ENCODE measurements around the gene CD80.

Gene CD80

GRCh38 chr3:119555309-119555735, 4.1 kb downstream of the CD80 start:
- TF ChIP-seq, protein P1, sequence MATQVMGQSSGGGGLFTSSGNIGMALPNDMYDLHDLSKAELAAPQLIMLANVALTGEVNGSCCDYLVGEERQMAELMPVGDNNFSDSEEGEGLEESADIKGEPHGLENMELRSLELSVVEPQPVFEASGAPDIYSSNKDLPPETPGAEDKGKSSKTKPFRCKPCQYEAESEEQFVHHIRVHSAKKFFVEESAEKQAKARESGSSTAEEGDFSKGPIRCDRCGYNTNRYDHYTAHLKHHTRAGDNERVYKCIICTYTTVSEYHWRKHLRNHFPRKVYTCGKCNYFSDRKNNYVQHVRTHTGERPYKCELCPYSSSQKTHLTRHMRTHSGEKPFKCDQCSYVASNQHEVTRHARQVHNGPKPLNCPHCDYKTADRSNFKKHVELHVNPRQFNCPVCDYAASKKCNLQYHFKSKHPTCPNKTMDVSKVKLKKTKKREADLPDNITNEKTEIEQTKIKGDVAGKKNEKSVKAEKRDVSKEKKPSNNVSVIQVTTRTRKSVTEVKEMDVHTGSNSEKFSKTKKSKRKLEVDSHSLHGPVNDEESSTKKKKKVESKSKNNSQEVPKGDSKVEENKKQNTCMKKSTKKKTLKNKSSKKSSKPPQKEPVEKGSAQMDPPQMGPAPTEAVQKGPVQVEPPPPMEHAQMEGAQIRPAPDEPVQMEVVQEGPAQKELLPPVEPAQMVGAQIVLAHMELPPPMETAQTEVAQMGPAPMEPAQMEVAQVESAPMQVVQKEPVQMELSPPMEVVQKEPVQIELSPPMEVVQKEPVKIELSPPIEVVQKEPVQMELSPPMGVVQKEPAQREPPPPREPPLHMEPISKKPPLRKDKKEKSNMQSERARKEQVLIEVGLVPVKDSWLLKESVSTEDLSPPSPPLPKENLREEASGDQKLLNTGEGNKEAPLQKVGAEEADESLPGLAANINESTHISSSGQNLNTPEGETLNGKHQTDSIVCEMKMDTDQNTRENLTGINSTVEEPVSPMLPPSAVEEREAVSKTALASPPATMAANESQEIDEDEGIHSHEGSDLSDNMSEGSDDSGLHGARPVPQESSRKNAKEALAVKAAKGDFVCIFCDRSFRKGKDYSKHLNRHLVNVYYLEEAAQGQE (IDR thresholded peaks at IDR 0.05; ENCODE audit: low read depth): no peak
- TF ChIP-seq EGR1 (IDR thresholded peaks at IDR 0.05) (no peak), EP300 (IDR thresholded peaks at IDR 0.05; ENCODE audit: borderline replicate concordance) (no peak), CEBPB (IDR thresholded peaks at IDR 0.05) (no peak), USF1 (IDR thresholded peaks at IDR 0.05) (no peak), NFIC (IDR thresholded peaks at IDR 0.05) (no peak), ZBTB7A (IDR thresholded peaks at IDR 0.05; ENCODE audit: low read depth) (no peak), FOXM1 (IDR thresholded peaks at IDR 0.05; ENCODE audit: borderline replicate concordance, low read depth) (no peak), YY1 (IDR thresholded peaks at IDR 0.05; ENCODE audit: low read depth) (no peak), RAD21 (IDR thresholded peaks at IDR 0.05; ENCODE audit: low read depth) (no peak)
- TF ChIP-seq, protein P2, sequence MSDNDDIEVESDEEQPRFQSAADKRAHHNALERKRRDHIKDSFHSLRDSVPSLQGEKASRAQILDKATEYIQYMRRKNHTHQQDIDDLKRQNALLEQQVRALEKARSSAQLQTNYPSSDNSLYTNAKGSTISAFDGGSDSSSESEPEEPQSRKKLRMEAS (IDR thresholded peaks at IDR 0.05): no peak

- TF ChIP-seq TAF1 (IDR thresholded peaks at IDR 0.05; ENCODE audit: low read depth) (no peak), EGR1 (IDR thresholded peaks at IDR 0.05) (no peak), ZBTB7A (IDR thresholded peaks at IDR 0.05; ENCODE audit: low read depth) (no peak), YY1 (IDR thresholded peaks at IDR 0.05; ENCODE audit: low read depth) (no peak), EP300 (IDR thresholded peaks at IDR 0.05; ENCODE audit: borderline replicate concordance) (no peak), USF1 (IDR thresholded peaks at IDR 0.05) (no peak), CREB1 (IDR thresholded peaks at IDR 0.05; ENCODE audit: low read depth) (no peak), CEBPB (IDR thresholded peaks at IDR 0.05) (no peak), FOXM1 (IDR thresholded peaks at IDR 0.05; ENCODE audit: borderline replicate concordance, low read depth) (no peak), TEAD4 (IDR thresholded peaks at IDR 0.05) (no peak), NFIC (IDR thresholded peaks at IDR 0.05) (no peak)
- TF ChIP-seq, protein P1 (IDR thresholded peaks at IDR 0.05; ENCODE audit: low read depth): no peak
Observed at GRCh38 chr3:119553823-119554415, 5.5 kb downstream of the CD80 start.

GRCh38 chr3:119551598-119551997, 7.8 kb downstream of the CD80 start:
- TF ChIP-seq ZBTB7A (IDR thresholded peaks at IDR 0.05; ENCODE audit: low read depth) (no peak), RAD21 (IDR thresholded peaks at IDR 0.05; ENCODE audit: low read depth) (no peak), TAF1 (IDR thresholded peaks at IDR 0.05; ENCODE audit: low read depth) (no peak), TCF12 (IDR thresholded peaks at IDR 0.05; ENCODE audit: low read depth) (no peak), EGR1 (IDR thresholded peaks at IDR 0.05) (no peak), CREB1 (IDR thresholded peaks at IDR 0.05; ENCODE audit: low read depth) (no peak)

DNA sequence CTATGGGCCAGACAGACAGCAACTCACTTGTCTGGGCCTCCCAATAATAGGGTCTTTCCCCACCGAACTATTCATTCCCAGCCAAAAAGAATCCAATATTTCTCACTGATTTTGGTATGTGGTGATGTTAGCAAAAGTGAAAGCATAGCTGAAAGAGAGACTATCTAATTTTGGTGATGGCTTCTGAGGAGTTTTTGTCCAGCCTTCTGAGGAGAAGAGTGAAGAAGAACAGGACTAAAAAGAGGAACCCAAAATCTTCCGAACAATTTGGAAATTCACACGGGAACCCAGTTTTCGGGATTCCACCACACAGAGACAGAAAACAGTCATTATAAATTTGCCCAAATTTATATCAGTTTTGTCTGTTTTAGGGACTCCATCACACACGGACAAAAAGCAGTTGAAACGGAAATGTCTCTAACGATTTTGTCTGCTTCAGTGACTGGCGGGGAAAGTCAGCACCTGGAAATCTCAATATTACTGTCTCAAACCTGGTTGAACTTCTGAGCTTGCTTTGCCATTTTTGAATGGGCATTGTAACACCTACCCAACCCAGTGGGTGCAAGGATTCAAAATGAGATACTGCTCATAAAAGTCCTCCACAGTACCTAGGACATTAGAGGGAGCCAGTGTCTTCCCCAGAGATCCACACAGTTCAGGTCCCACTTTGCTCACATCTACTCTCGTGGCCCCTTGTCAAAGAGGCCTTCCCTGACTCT, 9.1 kb downstream of the CD80 start:
- TF ChIP-seq NFIC (IDR thresholded peaks at IDR 0.05): no peak
- no peak for TF ChIP-seq TEAD4 (IDR thresholded peaks at IDR 0.05)
- TF ChIP-seq RAD21 (IDR thresholded peaks at IDR 0.05; ENCODE audit: low read depth): no peak
- no peak for TF ChIP-seq FOXM1 (IDR thresholded peaks at IDR 0.05; ENCODE audit: borderline replicate concordance, low read depth)
- TF ChIP-seq CEBPB (IDR thresholded peaks at IDR 0.05): no peak
- no peak for TF ChIP-seq ZBTB7A (IDR thresholded peaks at IDR 0.05; ENCODE audit: low read depth)
- no peak for TF ChIP-seq TAF1 (IDR thresholded peaks at IDR 0.05; ENCODE audit: low read depth)
- TF ChIP-seq, protein P1 (IDR thresholded peaks at IDR 0.05; ENCODE audit: low read depth): no peak
- no peak for TF ChIP-seq YY1 (IDR thresholded peaks at IDR 0.05; ENCODE audit: low read depth)
- no peak for TF ChIP-seq TCF12 (IDR thresholded peaks at IDR 0.05; ENCODE audit: low read depth)
- TF ChIP-seq, protein P2 (IDR thresholded peaks at IDR 0.05): no peak
- no peak for TF ChIP-seq USF1 (IDR thresholded peaks at IDR 0.05)
- no peak for TF ChIP-seq EP300 (IDR thresholded peaks at IDR 0.05; ENCODE audit: borderline replicate concordance)
- TF ChIP-seq EGR1 (IDR thresholded peaks at IDR 0.05): no peak
- TF ChIP-seq CREB1 (IDR thresholded peaks at IDR 0.05; ENCODE audit: low read depth): no peak

All from Ishikawa (cell line).